CMK (cell line): ENCODE results near the gene PIK3CA.
"Not testable (repeated sequence)": the region's sequence is repeated elsewhere in the genome, so short reads cannot be mapped to it uniquely, and the experiment has no call there.

Experiments
- DNase-seq: peaks from one replicate; pipeline ENCODE4 v3.0.0-alpha.2; 2010; ENCODE audit warnings: low read depth

PIK3CA gene

DNA sequence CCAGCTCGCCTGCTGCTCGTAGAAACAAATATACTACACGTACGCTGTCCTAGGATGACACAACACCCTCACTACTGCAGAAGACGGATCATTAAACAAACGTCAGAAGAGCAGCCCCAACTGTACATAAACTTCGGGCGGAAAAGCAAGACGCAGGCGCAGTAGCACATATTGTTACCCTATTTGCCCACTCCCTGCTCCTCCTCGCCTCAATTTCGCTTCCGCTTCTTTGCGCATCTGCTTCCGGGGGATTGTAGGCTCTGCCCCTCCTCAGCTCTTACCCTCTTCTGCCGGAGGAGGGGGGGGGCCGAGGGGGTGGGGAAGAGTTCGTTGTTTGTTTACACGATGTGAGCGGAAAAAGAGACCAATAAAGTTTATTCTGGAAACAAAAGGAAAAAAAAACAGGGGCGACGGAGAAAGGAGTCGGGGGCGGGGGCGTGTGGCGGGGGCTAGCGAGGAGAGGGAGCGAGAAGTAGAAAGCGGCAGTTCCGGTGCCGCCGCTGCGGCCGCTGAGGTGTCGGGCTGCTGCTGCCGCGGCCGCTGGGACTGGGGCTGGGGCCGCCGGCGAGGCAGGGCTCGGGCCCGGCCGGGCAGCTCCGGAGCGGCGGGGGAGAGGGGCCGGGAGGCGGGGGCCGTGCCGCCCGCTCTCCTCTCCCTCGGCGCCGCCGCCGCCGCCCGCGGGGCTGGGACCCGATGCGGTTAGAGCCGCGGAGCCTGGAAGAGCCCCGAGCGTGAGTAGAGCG lies at the start of gene PIK3CA:
Gene PIK3CA (plus strand): TSS at position 485 of the 743 bp plus-strand sequence. CDS start 50,469 bp downstream, outside the sequence.
- peak; percentile 92 for DNase-seq

DNA sequence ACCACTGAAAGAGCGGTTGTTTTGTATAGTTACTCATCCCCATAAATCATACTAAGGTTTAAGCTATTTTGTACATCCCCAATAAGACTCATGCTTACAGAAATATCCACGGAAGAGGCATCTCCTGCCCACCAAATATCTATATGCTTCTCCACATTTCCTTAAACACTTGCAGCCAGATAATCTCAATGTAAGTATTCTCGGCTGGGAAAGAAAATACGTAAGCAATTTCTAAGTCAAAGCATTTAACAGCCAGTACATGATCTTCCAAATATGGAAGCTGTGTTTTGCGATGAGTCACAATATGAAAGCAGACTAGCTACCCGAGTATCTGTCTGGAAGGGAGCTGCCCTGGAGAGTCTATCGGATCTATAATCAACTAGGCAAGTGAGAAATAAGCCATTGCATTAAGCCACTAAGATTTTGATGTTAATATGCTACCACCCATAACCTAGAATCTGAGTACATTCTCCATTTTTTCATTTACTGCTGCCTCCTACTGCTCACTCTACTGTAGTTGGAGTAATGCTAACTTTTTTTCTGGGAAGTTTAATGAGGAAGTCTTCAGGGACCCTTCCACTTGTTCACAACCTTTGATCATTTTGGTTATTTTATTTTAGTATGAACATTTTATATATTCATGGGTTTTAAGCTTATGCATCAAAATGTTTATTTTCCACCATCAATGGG lies 49.6 kb upstream of the PIK3CA start:
- DNase-seq = no peak

DNA sequence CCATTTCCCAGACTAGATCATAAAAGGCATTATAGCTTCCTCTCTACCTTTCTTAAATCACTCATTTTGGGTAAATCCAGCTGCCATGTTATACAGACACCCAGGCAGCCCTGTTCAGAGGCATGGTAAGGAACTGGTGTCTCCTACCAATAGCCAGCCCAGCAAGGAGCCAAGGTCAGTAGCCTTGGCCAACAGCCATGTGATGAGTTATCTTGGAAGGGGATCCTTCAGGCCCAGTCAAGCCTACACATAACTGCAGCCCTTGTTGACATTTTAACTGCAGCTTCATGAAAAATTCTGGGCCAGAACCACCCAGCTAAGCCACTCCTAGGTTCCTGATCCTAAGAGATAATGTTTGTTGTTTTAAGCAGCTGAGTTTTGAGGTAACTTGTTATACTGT lies 47.5 kb upstream of the PIK3CA start:
- DNase-seq = no peak

DNA sequence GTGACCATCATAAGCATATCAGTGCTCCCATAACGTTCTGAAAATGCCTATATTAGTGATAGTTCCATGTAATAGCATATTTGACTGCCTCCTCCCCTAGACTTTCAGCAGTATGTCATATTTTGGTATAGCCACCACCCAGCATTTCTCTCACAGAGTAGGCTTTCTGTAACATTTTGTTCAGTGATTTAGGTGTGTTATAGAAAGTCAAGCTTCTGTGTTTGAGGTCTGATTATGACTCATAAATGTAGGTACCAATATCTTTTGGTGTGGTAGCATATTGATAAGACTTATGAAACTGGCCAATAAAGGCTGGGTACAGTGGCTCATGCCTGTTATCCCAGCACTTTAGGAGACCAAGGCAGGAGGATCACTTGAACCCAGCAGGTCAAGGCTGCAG lies 42.3 kb upstream of the PIK3CA start:
- DNase-seq = no peak

DNA sequence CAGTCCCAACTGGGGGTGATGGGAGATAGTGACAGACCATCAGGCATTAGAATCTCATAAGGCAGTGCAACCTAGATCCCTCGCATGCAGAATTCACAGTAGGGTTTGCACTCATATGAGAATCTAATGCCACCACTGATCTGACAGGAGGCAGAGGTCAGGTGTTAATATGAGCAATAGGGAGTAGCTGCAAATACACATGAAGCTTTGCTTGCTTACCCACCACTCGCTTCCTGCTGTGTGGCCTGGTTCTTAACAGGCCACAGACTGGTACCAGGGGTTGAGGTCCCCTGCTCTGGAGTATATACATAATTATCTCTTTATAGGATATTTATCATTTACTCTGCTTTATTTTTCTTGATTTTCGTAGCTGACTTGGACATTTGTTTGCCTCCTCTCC lies 40.5 kb upstream of the PIK3CA start:
- no peak for DNase-seq

DNA sequence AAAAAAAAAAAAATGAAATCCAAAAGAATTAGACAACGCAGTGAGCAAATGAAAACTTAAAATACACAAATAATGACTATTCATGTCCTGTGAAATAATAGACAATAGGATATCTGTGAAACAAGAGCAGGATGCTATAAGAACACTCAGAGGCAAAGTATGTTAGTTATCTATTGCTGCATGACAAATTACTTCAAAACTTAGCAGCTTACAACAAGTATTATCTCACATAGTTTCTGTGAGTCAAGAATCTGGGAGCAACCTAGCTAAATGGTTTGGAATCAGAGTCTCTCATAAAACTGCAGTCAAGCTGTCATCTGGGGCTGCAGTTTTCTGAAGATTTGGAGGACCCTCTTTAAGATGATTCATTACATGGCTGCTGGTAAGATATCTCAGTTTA lies 40.1 kb upstream of the PIK3CA start:
- DNase-seq = no peak

DNA sequence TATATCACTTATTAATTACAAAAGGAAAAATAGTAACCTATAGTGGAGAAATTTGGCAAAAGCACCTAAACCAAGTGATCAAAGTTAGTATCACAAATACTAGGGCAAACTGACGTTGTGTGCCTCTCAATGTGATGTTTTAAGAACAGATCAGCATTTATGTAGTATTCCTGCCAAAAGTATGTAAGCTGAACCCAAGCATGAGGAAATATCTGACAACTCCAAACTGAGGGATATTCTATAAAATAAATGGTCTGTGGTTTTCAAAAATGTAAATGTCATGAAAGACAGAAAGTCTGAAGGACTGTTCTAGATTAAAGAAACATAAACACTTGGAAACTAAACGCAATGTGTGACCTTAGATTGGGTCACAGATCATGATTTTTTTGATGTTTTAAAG lies 34.3 kb upstream of the PIK3CA start:
- DNase-seq = no peak

DNA sequence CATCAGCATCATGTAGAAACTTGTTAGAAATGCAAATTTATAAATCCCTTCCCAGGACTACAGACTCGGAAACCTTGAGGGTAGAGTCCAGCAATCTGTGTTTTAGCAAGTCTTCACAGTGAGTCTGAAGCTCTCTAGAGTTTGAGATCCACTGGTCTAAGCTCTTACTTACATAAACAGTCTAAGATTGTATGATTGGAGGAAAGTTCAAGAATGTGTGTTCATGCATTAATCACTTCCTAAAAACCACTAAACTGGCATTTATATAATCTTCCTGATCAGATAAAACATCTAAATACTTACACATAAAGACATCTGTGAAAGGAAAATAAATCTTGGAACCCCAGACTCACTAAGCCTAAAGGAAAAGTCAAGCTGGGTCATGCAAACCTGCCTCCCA lies 32.7 kb upstream of the PIK3CA start:
- not testable (repeated sequence) for DNase-seq

DNA sequence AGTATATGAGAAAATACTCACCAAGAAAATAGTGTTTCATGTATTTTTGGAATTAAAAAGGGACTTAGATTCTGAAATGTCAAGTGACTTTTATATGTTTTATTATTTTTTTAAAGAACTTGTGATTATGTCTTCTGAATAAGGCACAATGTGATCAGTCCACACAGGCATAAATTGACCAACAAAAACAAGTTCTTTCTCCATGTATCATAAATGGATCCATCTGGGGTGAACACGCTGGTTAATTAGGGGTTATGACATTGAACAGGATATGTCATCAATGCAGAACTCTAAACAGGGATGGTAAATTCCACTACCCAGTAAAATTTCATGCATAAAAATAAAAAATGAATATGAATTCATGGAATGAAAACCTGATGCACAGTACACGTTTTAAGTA lies 31.3 kb upstream of the PIK3CA start:
- no peak for DNase-seq

DNA sequence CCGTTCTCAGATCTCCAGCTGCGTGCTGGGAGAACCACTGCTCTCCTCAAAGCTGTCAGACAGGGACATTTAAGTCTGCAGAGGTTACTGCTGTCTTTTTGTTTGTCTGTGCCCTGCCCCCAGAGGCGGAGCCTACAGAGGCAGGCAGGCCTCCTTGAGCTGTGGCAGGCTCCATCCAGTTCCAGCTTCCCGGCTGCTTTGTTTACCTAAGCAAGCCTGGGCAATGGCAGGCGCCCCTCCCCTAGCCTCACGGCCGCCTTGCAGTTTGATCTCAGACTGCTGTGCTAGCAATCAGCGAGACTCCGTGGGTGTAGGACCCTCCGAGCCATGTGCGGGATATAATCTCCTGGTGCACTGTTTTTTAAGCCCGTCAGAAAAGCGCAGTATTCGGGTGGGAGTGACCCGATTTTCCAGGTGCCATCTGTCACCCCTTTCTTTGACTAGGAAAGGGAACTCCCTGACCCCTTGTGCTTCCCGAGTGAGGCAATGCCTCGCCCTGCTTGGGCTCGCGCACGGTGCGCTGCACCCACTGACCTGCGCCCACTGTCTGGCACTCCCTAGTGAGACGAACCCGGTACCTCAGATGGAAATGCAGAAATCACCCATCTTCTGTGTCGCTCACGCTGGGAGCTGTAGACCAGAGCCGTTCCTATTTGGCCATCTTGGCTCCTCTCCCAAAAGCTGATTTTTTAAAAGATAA lies 15.8 kb upstream of the PIK3CA start:
- DNase-seq = not testable (repeated sequence)

DNA sequence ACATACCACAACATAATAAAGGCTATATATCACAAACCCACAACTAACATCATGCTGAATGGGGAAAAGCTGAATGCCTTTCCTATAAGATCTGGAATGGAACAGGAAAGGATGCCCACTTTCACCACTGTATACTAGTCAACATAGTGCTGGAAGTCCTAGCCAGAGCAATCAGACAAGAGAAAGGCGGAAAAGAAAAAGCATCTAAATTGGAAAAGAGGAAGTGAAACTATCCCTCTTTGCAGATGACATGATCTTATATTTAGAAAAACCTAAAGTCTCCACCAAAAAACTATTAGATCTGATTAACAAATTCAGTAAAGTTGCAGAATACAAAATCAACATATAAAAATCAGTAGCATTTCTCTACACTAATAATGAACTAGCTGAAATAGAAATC lies 14.6 kb upstream of the PIK3CA start:
- no peak for DNase-seq

DNA sequence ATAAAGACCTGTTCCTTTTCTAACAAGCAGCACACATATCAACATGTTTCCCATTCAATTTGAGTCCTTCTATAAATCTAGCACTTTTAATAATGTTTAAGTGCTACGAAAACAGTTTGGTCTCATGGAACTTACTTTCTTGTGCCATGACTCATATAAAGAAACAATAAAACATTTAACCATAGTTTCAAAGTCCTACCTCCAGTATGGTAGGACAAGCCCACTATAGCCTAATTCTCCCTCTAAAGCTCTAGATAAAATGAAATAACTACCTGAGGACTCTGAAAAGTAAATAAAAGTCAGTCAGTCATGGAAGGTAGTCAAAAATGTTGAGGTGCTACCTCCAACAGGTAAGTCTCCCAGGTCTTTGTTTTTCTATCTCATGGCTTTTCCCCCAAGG lies 12.0 kb upstream of the PIK3CA start:
- DNase-seq = no peak

DNA sequence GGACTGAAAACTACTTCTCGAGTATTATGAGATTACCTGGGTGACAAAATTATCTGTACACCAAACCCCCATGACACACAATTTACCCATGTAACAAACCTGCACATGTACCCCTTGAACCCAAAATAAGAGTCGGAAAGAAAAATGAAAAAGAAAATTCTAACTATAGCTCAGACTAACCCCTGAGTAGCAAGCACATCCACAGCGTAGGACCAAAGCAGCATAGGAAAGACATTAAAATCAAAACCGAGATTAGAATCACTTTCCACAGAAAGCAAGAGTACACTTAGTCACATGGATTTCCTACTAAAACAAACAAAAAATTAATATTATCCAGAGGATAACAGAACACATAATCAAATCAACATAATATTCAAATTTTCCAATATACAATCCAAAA lies 6.3 kb upstream of the PIK3CA start:
- DNase-seq = no peak

DNA sequence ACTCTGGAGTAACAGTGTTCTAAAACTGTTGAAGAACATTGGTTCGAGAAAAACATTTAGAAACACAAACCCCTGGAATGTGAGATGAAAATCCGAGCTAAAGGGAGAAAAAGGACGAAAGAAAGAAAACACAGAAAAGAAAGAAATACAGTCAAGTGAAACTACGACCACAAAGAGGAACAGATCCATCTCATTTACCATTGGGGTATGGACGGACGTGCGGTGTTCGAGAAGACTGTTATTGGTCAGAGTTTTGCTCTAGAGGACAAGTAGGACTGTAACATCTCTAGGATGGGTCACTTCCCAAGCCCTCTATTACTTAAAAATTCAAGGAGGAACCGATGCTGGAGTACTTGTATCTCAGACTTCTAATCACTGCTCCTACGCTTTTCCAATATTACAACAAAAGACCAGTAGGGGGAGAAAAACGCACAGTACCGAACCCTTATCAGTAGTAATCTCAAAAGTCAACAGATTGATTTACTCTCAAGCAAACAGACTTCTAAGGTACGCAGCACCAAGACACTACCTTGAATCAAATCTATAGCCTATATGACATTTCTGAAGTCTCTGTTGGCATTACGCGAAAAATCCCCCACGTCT lies 1.1 kb upstream of the PIK3CA start:
- DNase-seq = peak; percentile 56

DNA sequence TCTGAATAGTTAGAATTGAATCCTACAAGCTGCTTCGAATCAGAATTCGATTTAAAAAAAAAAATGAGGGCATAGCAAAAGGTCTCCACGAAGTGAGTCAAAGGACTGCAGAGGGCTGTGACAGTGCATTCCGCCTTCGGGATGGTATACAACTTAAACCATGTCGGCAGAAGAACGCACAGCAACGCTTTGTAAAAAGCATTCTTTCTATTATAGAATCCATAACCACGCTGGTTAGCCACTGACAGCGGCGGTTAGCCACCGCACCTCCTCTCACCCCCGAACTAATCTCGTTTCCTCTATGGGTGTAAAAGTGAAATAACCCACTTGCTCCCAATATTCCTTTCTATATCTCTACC lies 664 bp upstream of the PIK3CA start:
- DNase-seq = no peak

DNA sequence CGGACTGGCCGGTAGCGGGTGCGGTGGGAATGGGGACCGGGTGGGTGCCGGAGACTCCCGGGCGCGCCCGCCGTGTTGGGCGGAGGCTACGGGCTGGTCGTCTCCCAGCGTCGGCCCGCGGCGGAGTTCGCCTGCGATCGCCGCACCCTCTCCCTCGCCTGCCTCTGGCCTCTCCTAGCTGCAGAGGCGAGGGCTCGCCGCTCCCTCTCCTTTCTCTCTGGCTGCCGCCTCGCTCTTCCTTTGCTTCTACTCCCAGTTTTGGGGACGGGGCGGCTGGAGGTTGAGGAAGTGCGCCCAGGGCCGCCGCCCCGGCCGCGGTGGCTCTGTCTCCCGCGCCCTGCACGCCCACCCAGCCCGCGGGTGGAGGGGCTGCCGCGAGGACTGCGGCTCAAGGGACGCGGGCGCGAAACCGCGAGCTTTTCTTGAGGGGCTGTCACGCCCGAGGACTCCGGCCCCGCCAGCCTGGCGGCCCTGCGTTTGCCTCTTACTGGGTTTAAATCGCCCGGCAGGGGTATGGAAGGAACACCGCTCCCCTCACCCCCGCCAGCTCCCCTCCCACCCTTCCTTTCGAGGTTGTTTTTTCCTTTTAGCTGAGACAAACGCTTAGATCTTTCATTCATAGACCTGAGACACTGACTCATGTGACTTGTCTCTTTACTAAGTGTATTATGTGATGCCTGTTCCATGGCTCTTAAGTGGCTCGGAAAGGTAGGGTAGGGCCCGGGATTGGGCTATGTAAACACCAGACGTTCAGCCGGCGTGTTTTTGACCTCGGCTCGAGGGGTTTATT lies 654 bp downstream of the PIK3CA start:
- DNase-seq = no peak

DNA sequence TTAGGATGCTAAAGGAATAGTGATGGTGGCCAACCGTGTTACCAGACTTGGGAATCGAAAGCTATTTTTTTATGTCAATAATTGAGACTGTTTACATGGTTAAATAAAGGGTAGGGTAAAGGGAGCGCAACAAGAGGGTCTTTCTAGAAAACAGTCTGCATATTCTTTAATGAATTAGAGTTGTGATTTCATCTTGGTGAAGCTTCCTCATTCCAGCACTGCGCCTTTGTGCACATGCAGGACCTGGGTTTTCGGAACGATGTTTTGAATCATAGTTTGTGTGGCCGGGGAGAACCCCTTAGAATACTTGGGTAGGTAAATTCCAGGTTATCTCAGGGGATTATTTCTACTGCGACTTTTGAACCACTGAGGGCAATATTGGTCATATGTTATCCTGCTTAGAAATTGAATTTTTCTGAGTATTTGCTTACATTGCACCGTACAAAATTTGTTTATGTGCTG lies 1.3 kb downstream of the PIK3CA start:
- no peak for DNase-seq

DNA sequence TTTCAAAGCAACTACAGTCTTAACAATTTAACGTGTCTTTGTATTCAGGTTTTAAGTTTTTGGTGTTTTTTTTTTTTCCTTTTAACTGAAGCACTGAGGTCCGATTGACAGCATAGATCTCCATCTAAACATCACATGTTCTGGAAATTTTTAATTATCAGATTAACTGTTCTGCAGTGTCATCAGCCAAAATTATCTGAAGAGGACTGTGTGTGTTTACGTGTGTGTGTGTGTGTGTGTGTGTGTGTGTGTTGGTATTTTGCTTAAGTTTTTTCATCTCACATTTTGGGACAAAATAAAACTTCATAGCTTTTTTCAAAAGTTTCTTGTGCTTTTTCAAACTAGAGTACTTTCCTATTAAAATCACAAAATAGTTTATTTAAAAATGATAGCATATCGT lies 1.8 kb downstream of the PIK3CA start:
- DNase-seq = no peak

DNA sequence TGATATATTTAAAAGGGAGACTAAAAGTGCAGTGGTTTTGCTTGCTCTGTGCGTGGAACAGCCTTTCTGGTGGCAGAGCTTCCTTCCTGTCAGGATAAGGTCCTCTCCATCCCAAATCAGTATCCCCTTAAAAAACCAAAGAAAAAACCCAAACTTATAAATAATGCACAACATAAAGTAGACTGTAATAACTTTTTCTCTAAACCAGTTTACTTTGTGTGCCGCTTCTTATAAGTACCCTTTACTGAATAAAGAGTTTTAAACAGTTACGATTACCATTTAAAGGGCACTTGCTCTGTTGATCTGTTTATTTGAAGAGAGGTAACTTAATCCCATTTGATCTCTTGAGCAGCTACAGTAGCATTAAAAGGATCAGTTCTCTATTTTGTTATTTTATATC lies 2.5 kb downstream of the PIK3CA start:
- no peak for DNase-seq

DNA sequence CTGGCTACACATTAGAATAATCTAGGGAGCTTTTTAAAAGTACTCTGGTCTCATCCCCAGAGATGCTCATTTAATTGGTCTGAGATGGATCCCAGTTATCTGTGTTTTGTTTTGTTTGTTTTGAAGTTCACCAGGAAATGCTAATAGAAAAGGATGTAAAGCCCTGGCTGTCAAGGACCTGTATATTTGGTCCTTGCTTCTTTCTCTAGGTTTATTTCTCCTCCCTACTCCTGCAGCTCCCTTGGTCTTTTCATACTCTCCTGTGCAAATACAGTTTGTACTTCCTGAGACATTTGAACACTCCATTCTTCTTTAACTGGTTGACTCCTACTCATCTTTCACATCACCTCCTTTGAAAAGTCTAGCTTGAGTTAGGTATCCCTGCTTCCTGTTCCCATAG lies 3.3 kb downstream of the PIK3CA start:
- no peak for DNase-seq

DNA sequence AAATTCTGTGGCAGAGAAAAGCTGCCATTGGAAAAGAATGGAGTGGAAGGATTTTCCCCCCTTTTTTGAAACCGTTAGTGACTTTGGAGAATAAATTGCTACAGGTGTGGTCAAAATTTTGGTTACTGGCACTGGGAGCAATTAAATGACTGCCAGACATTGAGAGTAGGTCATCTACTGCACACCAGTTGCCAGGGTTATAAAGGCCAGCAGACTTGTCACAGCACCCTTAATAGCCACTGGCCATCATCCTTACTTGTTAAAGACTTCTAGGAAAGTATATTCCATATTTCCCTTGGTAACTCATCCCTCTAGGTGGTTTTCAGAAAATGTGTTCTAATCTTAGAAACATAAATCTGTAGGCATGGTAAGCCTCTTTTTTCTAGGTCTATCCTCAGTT lies 8.0 kb downstream of the PIK3CA start:
- no peak for DNase-seq

DNA sequence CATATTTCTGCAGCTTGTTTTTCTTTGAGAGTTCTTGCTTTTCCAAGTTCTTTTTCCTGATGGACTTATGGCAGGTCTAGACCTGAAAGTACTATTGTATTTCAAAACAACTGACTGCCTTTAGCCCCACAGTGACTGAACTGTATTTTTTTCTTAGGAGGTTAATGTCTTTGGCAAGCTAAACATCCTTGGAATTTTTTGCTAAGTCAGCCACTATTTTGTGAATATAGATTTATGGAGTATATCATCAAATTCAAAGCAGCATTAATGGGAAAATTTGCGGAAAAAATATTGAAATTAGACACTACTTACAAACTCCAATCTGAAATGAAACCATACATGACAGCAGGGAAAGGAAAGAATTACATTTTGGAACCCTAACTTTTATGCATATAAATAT lies 8.6 kb downstream of the PIK3CA start:
- no peak for DNase-seq
